MM.1S (cell line): Measurements from ENCODE around the gene PLA2G4A.

ENCODE experiments used
- DNase-seq: peaks from one replicate; pipeline ENCODE4 v3.0.0-alpha.2; 2015
- H2AFZ ChIP-seq: fragments of 300-600 bp; sonication (generic); 2 replicates; pipeline ENCODE4 v1.6.0; 2016; ENCODE audit warnings: antibody characterized with exemption, low read length
- H3F3A ChIP-seq: fragments of 300-600 bp; sonication (generic); 2 replicates; pipeline ENCODE4 v1.6.1; 2016; ENCODE audit warnings: mild to moderate bottlenecking, antibody characterized with exemption, low read length, moderate library complexity, mixed read lengths; ENCODE audit not compliant: insufficient read depth
- H3K27ac ChIP-seq: fragments of 300-600 bp; sonication (generic); 2 replicates; pipeline ENCODE4 v1.5.1; 2016; ENCODE audit warnings: mild to moderate bottlenecking, low read length
- H3K27me3 ChIP-seq: fragments of 300-600 bp; sonication (generic); replicated peaks from 2 replicates; pipeline ENCODE4 v1.6.0; 2016; ENCODE audit warnings: low read length; ENCODE audit not compliant: insufficient read depth
- H3K36me3 ChIP-seq: fragments of 300-600 bp; sonication (generic); replicated peaks from 2 replicates; pipeline ENCODE4 v1.6.1; 2016; ENCODE audit warnings: mild to moderate bottlenecking, low read length, mixed read lengths; ENCODE audit not compliant: insufficient read depth
- H3K4me1 ChIP-seq: fragments of 300-600 bp; sonication (generic); 2 replicates; pipeline ENCODE4 v1.6.1; 2016; ENCODE audit warnings: low read length, mixed read lengths
- H3K4me2 ChIP-seq: fragments of 300-600 bp; sonication (generic); 2 replicates; pipeline ENCODE4 v1.6.0; 2016; ENCODE audit warnings: low read depth, low read length
- H3K4me3 ChIP-seq: fragments of 300-600 bp; sonication (generic); 2 replicates; pipeline ENCODE4 v1.5.1; 2016; ENCODE audit warnings: low read length, mixed read lengths
- H3K79me2 ChIP-seq: fragments of 300-600 bp; sonication (generic); 2 replicates; pipeline ENCODE4 v1.6.1; 2016; ENCODE audit warnings: mixed run types, low read length, mixed read lengths
- H3K9ac ChIP-seq: fragments of 300-600 bp; sonication (generic); 2 replicates; pipeline ENCODE4 v1.6.1; 2016; ENCODE audit warnings: low read length, mixed read lengths
- H3K9me2 ChIP-seq: fragments of 300-600 bp; sonication (generic); replicated peaks from 2 replicates; pipeline ENCODE4 v1.6.1; 2016; ENCODE audit warnings: mild to moderate bottlenecking, low read length, mixed read lengths; ENCODE audit not compliant: insufficient read depth
- H3K9me3 ChIP-seq: fragments of 300-600 bp; sonication (generic); replicated peaks from 2 replicates; pipeline ENCODE4 v1.6.1; 2016; ENCODE audit warnings: mild to moderate bottlenecking, low read length, mixed read lengths; ENCODE audit not compliant: insufficient read depth
- H4K20me1 ChIP-seq: fragments of 300-600 bp; sonication (generic); 2 replicates; pipeline ENCODE4 v1.6.1; 2016; ENCODE audit warnings: mild to moderate bottlenecking, low read length, moderate library complexity, mixed read lengths; ENCODE audit not compliant: insufficient read depth
- EZH2 ChIP-seq: fragments of 300-600 bp; sonication (generic); optimal IDR thresholded peaks from 2 replicates; pipeline ENCODE3; 2017; ENCODE audit warnings: low read depth, mild to moderate bottlenecking, antibody characterized with exemption, low read length, mixed read lengths
- EZH2phosphoT487 ChIP-seq: fragments of 300-600 bp; sonication (generic); IDR thresholded peaks from 2 replicates; pipeline ENCODE4 v1.6.1; 2018; ENCODE audit warnings: antibody characterized with exemption, low read length
- TF ChIP-seq, protein P1 (sequence below): fragments of 300-600 bp; sonication (generic); IDR thresholded peaks from 2 replicates; pipeline ENCODE4 v1.5.1; 2016; ENCODE audit warnings: antibody characterized with exemption, low read length, mixed read lengths

PLA2G4A gene

DNA sequence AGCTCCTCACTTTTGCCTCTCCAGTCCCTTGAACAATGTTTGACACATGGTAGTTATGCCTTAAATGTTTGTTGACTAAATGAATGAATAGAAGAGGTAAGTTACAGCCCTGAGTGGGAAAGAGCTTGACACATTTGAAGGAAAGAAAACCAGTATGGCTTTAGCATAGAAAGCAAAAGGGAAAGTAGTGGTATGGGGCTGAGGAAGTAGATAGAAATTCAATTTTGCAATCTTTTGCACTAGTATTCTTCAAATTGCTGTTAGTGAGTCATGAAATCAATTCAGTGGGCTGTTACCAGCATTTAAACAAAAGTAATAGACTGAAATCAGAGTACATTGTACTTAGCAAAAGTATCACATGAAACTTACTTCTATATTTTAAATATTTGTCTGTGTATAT lies 21.1 kb downstream of the PLA2G4A start:
- Histone ChIP-seq H3K27ac (no peak overlapping the region), H3K4me3 (no peak overlapping the region), H2AFZ (no peak overlapping the region), H4K20me1 (no peaks in the 10 kb centered on the region), H3K4me1 (peaks cover 30% of the 10 kb centered on the region), H3K4me2 (no peak overlapping the region), H3K9ac (no peak overlapping the region), H3K36me3 (no peaks in the 10 kb centered on the region), H3K9me3 (no peaks in the 10 kb centered on the region), H3F3A (peaks cover 14% of the 10 kb centered on the region), H3K79me2 (peaks cover 16% of the 10 kb centered on the region; the same call in 1 of the 2 replicates), H3K9me2 (no peaks in the 10 kb centered on the region), H3K27me3 (no peaks in the 10 kb centered on the region)
- DNase-seq = no peak
- TF ChIP-seq EZH2 = no peak
- no peak for TF ChIP-seq EZH2phosphoT487
- TF ChIP-seq, protein P1, sequence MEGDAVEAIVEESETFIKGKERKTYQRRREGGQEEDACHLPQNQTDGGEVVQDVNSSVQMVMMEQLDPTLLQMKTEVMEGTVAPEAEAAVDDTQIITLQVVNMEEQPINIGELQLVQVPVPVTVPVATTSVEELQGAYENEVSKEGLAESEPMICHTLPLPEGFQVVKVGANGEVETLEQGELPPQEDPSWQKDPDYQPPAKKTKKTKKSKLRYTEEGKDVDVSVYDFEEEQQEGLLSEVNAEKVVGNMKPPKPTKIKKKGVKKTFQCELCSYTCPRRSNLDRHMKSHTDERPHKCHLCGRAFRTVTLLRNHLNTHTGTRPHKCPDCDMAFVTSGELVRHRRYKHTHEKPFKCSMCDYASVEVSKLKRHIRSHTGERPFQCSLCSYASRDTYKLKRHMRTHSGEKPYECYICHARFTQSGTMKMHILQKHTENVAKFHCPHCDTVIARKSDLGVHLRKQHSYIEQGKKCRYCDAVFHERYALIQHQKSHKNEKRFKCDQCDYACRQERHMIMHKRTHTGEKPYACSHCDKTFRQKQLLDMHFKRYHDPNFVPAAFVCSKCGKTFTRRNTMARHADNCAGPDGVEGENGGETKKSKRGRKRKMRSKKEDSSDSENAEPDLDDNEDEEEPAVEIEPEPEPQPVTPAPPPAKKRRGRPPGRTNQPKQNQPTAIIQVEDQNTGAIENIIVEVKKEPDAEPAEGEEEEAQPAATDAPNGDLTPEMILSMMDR = no peak

DNA sequence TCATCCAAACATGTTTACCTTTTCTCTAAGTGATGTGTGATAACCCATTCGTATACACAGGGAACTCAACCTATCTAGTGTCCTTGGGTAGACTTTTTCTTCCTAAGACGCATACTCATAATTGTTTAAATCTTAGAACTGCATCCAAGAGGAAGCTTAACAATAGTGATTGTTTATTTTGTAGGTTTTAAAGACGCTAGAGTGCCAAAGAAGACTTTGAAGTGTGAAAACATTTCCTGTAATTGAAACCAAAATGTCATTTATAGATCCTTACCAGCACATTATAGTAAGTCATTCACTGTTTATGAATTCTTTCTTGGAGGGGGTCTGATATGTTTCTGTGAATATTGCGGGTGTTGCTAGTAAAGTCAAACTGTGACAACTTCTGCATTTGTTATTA lies 25.4 kb downstream of the PLA2G4A start:
- H2AFZ ChIP-seq = no peak overlapping the region
- H4K20me1 ChIP-seq = no peaks in the 10 kb centered on the region
- H3K9ac ChIP-seq = no peak overlapping the region
- no peaks in the 10 kb centered on the region for H3K9me3 ChIP-seq
- no peak overlapping the region for H3K4me2 ChIP-seq
- H3K27ac ChIP-seq = no peak overlapping the region
- no peak overlapping the region for H3K4me3 ChIP-seq
- TF ChIP-seq EZH2phosphoT487 (no peak), EZH2 (no peak)
- TF ChIP-seq, protein P1 = no peak
- no peaks in the 10 kb centered on the region for H3K36me3 ChIP-seq
- H3K9me2 ChIP-seq = no peaks in the 10 kb centered on the region
- DNase-seq = no peak
- no peaks in the 10 kb centered on the region for H3F3A ChIP-seq
- no peaks in the 10 kb centered on the region for H3K27me3 ChIP-seq
- H3K4me1 ChIP-seq = peaks cover 8% of the 10 kb centered on the region
- H3K79me2 ChIP-seq = 0 out of 2 replicates have a peak, but pooled peaks cover 8% of the 10 kb centered on the region

DNA sequence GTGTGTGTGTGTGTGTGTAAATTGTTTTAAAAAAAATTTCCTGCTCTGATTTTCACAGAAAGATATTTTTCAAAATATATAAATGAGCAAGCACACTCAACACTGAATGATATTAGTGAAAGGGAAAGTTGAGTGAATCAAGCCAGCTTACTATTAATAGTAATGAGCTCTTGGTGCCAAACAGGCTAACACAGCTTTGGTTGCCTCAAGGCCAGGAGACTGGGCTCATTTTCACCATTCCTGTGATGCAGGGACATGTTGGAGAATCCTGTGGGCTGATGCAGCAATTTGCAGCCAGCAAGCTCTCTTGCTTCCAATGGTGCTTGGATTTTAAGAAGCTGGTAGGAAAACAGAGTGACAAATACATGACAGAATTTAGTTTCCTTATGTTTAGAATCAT lies 30.2 kb downstream of the PLA2G4A start:
- Histone ChIP-seq H3K27ac (no peak overlapping the region), H3K9me3 (no peaks in the 10 kb centered on the region), H3K36me3 (0 out of 2 replicates have a peak, but pooled peaks cover 2% of the 10 kb centered on the region), H3K4me3 (no peak overlapping the region), H3F3A (no peaks in the 10 kb centered on the region), H2AFZ (no peak overlapping the region), H3K4me1 (peaks cover under 1% of the 10 kb centered on the region), H3K79me2 (peaks cover 22% of the 10 kb centered on the region), H3K4me2 (no peak overlapping the region), H3K9ac (no peak overlapping the region), H4K20me1 (no peaks in the 10 kb centered on the region), H3K9me2 (no peaks in the 10 kb centered on the region), H3K27me3 (no peaks in the 10 kb centered on the region)
- DNase-seq = no peak
- no peak for TF ChIP-seq EZH2
- TF ChIP-seq EZH2phosphoT487 = no peak
- TF ChIP-seq, protein P1 = no peak
